HG03196 (cell line): Measurements from ENCODE around the gene SCLY.
"Not testable (repeated sequence)": the region's sequence is repeated elsewhere in the genome, so short reads cannot be mapped to it uniquely, and the experiment has no call there.

Experiments
- ATAC-seq: cut with Tn5 transposase; IDR thresholded peaks from one replicate; pipeline ENCODE4 v1.9.1; 2021; ENCODE audit not compliant: unreplicated experiment

The SCLY gene, protein sequence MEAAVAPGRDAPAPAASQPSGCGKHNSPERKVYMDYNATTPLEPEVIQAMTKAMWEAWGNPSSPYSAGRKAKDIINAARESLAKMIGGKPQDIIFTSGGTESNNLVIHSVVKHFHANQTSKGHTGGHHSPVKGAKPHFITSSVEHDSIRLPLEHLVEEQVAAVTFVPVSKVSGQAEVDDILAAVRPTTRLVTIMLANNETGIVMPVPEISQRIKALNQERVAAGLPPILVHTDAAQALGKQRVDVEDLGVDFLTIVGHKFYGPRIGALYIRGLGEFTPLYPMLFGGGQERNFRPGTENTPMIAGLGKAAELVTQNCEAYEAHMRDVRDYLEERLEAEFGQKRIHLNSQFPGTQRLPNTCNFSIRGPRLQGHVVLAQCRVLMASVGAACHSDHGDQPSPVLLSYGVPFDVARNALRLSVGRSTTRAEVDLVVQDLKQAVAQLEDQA

DNA sequence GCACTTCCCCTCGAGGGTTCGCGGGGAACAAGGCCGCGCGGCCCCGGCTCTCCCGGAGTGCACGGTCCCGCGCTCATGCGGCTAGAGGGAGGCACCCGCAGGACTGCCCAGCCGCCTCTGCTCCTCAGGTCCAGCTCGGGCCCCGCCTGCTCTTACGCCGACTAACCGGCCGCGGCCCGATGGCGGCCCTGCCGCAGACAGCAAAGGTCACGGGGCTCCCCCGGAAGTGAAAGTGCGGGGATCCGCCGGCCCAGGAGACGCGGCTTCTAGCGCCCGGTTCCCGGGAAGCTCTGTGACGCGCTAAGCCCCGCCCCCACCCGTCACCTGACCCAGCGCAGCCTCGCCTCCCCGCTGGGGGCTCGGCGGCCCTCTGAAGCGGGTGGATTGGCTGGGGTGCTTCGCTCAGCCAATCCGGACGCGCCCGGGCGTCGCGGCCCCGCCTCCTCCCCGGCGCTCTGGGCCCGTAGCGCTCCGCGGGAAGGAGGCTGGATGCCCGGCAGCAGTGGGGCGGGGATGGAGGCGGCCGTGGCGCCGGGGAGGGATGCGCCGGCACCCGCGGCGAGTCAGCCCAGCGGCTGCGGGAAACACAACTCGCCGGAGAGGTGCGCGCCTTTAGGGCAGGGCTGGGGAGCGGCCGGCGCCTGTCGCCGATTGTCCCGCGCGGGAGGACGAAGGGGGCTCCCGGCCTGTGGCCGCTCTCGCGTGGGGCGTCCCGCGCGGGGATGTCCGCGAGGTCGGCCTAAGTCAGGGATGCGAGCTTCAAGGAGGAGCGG is at the start of gene SCLY:
Gene SCLY, plus strand, starts transcription at position 460 of the 773 bp plus-strand sequence. Its CDS starts 54 bp downstream, at position 514.
- ATAC-seq = peak; percentile 86

DNA sequence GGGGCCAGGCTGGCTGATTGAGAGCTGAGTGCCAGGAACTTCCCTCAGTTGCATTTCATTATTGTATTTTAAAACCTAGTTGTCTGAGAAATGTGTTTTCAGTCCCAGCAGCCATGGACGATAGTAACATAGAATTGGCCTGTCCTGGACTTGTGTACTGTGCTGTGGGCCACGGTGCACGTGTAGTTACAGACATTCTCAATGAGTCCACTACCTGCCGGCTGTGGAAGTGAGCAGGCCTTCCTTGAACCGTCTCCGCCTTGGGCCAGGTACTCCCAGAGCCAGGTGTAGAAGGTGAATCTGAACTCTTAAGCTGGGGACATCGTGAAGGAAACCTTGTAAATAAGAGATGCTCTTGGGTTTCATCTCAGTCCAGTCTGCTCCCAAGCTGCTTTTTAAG is 47.0 kb upstream of the SCLY start:
- no peak for ATAC-seq

DNA sequence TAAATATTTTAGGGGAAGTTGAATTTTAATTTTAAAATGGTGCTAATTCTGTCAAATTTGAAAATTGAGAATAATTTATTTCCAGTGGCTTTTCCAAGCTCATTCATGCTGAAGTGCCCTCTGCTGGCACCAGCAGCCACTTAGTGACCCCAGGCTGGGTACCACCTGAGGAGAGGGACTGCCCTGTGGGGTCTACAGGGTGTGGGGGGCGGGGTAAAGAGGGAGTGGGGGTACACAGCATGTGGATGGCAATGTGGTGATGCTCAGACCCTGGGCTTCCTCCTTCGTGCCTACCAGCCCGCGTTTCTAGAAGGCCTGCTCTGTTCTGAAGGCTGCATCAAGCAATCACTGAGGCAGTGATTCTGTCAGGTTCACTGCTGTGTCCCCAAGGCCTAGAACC is 45.1 kb upstream of the SCLY start:
- ATAC-seq = no peak

DNA sequence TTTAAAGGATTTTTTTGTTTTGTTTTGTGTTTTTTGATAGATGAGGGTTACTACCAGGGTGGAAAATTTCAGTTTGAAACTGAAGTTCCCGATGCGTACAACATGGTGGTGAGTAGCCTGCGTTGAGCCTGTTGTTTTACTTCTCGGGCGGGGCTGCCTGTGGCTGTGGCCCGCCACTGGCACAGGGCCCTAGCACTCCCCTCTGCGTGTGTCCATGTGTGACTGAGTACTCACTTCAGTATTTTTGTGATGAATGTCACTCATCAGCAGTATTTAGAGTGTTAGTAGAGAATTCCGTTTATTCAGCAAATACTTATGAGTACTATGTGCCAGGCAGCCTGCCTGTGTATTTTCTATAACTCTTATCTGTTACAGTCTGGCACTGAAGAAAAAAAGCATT is 44.3 kb upstream of the SCLY start:
- ATAC-seq = no peak

DNA sequence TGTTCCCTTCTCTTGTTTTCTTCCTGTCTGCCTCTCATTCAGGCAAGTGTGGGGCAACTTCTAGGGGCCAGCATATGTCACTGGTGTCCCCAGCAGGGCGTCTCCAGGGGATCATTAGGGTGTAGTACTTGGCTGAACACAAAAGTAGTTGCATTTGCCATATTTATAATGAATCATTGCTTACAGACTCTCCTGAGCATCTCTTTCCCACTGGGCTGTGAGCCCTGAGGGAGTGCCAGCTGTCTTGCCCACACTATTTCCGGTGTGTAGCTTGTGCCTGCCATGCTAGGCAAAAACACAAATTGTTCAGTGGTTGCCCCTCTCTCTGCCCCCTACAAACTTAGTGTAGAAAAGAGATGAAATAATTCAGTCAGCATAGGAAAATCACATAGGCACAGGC is 40.8 kb upstream of the SCLY start:
- no peak for ATAC-seq

DNA sequence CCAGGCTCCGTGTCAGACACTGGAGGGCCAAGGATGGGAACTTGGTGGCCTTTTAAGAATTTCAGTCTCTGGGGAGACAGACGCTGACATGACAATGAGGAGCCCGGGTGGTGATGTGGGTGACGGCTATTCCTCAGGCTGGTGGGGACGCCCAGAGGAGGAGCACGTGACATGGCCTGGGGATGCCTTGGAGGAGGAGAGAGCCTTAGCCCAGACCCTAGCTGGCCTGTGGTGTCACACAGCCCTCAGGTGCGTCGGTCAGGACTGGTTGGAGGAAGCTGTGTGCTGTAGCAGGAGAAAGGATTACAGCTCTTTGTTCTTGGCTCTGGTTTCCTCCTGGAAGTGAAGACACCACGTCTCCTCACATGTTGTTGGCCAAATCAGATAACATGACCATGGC is 40.0 kb upstream of the SCLY start:
- ATAC-seq = no peak

DNA sequence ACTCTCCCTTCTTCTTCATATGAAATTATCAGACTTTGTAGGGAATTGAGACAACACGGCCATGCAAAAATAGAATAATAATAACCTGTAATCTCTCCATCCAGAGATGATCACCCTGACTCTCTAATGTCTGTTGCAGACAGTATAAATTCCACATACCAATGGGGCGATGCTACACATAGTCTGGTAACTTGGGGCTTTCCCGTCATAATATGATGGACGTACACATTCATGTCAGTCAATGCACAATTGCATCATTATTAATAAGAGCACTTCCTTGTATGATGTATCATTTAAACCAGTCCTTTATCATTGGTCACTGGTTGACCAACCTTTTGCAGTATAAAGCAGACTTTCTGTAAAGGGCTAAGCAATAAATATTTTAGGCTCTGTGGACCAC is 39.5 kb upstream of the SCLY start:
- no peak for ATAC-seq

DNA sequence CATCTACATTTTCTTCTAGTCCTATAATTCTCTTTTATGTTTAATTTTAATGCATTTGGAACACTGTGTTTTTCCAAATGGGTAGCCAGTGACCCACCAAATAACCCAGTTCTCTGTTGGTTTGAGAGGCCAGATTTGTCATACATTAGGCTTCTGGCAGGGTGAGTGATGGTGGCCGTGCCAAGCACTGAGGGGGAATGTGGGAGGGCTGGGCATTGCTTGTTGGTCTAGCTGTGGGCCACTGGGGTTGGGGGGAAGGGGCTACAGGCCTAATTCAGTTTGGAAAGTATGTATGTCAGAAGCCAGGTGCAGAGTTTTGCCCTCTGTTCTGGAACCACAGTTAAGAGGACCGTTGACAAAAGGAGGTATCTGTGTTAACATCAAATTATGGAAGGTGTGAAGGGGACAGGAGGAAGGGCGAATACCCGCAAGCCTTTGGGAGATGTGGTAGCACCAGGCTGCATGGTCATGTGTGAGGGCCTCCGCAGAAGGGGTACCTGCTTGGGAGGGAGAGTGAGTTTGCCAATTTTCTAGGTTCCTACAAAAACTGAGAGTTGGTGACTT is 38.1 kb upstream of the SCLY start:
- no peak for ATAC-seq

DNA sequence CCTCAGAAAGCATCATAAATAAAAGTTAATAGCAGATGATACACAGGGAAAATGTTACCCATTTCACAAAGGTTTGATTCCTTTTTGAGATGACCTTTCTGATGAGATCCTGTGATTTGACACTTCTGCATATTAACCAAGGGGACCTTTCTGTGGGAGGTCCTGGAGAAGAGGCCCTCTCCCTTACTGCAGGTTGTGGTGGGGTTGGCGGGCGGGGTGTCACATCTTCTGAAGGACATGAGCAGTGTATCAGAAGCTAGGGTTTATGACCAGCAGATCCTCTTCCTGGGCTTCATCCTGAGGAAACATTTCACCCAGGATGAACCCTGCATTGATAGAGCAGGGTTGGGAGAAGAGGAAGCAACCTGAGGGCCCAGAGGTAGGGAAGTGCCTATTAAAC is 37.2 kb upstream of the SCLY start:
- ATAC-seq = no peak

DNA sequence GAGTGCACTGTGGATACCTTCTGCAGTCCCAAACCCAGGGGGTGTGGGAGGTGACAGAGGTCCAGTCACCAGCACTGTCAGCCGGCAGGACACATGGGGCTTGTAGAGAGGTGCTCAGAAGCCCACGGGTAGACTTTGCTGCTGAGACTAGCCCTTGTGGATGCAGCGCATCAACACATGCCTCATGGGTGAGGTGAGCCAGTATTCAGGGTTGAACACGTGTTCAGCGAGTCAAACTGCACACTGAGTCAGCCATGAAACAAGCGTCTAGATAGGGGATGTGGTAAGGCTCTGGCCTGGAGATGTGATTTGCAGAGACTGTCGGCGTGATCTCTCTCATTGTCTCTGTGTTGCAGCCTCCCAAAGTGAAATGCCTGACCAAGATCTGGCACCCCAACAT is 35.8 kb upstream of the SCLY start:
- no peak for ATAC-seq

DNA sequence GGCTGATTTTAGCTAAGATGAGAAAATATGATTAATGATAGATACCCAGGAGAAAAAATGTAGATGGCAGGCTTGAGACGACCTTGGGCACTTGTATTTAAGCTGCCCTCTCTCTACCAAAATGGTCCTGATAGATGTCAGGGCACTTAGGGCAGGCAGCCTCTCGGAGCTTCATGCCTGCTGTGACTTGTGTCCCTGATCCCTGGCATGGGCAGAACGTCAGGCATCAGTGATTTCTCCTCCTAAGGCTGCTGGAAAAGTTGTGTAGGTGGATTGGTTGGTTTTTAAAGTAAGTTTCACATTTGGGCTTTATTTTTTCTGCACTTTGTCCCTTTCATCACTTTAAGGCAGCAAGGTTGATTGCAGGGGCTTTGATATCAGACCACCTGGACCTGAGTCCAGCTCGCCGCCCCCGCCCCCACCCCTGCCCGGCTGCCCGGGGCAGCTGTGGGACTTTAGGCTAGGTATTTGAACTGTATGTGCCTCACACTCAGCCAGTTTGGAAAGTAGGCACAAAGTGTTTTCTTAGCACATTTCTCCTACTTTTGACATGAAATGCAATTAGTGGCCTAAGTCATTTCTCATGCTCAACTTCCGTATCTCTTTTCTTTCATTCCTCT is 35.0 kb upstream of the SCLY start:
- no peak for ATAC-seq

DNA sequence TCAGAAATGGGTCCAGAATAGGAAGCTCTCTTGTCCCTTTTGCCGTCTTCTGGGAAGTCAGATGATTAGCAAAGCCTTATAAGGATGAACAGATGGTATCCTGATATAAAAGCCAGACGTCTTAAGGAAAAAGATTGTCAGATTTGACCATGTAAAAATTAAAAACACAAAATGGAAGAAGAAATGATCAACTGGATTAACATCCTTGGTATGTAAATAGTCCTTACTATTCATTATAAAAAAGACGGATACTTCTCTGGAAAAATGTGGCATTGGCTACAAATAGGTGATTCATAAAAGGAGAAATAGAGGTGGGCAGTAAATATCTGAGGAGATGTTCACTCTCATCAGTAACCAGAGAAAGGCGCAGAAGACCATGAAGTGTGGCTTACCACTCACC is 33.7 kb upstream of the SCLY start:
- ATAC-seq = no peak

DNA sequence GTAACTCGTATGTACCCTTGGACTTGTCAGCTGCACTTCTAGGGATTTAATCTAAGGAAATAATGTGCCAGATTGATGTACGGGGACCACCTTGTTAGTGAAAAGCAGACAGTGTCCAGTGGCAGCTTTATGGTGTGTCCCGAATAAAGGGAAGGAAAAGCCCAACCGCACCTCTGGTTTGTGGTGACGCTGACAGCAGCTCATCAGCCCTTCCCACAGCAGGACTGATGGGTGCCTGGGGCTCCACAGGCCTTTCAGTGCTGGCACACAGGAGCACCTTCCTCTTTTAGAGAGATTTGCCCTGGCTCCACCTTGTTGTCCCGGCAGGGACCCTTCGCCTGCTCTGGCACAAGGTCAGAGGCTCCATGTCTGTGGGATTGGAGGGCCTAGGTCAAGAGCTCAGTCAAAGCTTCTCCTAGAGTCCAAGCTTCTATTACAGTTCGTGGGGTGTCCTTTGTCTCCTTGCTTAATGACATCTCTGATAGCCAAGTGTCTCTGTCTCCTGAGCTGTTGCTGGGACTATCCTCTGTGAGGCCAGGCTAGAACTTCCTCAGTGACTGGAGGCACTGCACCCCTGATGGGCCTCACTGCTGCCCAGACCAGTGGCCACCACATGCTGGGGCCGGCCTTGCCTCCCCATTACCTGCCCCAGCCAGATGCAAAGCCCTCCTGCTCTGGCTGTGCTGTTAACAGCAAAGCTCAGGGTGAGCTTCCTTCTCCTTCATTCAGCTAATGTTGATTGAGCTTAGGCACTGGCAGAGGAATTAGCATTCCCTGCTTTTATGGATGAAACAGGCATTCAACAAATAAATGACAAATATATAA is 33.0 kb upstream of the SCLY start:
- ATAC-seq = no peak

DNA sequence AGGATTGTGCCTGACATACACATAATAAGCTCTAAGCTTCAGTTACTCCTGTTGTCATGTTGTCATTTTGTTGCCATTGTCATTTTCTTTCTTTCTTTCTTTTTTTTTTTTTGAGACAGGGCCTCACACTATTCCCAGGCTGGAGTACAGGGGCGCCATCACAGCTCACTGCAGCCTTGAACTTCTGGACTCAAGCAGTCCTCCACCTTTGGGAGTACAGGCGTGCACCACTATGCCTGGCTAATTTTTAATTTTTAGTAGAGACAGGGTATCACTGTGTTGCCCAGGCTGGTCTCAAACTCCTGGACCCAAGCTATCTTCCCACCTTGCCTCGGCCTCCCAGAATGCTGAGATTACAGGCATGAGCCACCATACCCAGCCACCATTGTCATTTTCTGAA is 30.9 kb upstream of the SCLY start:
- ATAC-seq = no peak

DNA sequence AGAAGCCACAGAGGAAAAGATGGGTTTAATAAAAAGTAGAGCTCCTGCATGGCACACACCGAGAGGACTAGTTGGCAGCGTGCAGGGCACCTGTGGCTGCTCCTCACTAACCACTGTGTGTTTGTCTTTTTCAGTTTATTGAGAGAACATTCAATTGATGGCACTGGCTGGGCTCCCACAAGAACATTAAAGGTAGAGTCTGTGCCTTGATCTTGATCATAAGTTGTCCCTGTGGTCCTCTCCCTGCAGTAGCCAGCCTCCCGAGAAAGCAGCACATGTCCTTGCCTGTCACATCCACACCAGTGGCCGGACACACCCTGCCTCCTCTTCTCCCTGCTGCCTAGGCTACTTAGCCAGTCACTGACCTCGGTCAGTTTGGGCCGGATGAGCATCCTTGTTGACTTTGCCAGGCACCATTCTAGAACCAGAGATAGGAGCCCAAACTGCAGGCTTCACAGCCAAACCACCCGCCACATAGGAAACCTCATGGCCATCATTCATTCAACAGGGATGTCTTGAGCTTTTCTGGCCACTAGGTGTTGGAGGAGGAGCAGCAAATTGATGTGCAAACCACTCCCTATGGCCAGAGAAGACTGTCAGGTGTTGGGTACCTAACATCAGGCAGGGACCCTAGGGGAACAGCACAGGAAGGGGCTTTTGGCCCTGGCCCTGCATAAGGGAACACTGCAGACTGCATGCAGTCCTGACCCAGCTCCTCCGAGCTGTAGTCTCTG is 30.2 kb upstream of the SCLY start:
- no peak for ATAC-seq

DNA sequence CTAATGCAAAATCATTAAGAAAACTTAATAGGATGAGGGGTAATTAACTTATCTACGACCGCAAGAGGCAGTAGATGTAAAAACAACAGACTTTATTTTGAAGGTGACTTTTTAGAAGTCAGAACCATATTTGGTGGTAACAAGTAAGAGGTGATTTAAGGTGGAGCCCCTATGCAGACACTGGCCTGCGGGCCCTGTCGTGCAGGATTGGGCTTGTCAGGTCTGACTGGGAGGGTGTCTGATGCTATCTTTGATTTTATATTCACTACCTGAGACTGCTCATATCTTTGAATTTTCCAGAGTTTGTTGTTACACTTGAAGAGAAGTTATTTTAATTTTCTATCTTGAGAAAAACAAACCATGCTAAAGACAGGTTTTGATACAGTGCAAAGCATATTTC is 29.1 kb upstream of the SCLY start:
- no peak for ATAC-seq

DNA sequence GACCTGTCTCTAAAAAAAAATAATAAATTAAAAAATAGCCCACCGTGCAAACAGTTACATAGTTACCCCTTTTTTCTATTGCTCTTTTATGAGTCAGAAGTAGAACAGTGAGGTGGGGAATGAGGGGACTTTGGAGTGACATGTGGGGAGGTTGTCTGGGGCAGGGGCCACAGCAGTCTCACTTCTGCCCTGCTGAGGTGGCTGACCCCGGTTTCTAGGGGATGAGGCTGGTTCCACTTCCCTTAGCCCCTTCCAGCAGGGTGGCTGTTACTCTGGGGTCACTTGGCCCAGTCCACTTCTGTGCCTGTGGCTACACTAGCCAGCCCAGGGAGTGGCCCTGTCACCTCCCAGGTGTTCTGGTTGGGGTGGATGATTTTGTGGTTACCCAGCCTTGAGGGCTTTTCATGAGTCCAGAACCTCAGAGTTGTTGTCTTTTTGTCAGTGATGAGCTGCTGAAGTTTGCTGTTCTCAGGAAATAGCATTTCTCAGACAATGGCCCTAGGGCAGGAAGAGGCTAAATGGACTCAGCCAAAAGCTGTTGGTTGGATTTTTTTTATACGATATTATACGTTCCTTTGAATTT is 28.0 kb upstream of the SCLY start:
- no peak for ATAC-seq

DNA sequence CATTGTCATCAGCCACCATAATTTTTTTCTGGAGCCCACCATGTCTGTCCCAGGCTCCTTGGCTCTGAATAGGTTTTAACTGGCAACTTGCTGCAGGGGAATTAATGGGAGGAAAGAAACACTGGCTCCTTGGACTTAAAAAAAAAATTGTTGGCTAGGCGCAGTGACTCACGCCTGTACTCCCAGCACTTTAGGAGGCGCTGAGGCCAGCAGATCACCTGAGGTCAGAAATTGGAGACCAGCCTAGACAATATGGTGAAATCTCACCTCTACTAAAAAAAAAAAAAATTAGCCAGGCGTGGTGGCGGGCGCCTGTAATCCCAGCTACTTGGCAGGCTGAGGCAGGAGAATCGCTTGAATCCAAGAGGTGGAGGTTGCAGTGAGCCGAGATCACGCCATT is 26.8 kb upstream of the SCLY start:
- ATAC-seq = not testable (repeated sequence)

DNA sequence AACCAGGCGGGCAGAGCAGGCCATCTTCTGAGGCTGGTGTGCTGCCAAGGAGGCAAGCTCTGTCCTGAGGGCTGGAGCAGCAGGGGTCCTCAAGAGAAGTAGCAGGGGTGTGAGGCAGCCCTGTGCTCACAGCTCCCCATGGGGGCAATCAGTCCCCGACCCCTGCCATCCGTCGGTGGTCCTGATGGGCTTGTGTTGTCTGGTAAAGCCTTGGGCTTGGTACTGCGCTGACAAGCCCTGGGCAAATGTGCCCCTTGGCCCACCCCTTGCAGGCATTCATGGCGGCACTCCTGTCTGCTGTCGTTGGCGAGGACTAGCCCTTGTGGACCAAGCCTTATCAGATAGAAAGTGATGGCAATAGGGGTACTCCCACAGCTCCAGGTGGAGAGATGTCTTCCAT is 22.6 kb upstream of the SCLY start:
- no peak for ATAC-seq

DNA sequence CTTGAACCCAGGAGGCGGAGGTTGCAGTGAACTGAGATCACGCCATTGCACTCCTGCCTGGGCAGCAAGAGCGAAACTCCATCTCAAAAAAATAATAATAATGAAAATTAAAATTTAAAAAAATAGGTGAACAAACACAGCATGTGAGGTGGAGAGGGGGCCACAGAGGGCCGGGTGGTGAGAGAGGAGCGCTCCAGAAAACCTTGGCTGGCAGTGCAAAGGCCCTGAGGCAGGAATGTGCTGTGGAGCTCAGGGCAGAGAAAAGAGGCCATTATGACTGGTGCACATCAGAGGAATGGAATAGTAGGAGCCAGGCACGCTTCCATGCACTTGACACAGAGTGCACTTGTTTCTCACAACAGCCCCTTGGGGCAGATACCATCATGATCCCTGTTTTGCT is 21.6 kb upstream of the SCLY start:
- ATAC-seq = no peak
